ENCODE measurements around the gene OLFM1.

DNA sequence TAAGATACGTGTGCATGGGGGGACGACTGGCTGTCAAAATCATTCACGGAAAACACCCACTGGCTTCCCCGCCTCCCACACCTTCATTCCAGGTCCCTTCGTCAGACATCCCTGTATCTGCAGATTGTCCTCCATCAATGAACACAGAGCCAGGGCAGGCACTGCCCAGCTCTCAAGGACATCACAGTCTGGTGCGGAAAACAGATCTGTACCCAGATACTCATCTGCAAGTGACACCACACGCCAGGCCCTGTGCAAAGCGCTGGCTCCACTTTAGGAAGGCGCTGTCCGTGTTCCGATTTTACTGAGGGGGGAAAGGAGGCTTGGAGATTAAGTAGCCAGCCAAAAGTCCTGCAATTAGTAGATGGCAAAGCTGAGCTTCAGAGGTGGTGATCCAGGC is 72.3 kb downstream of the OLFM1 start:
- TF ChIP-seq, protein P1, sequence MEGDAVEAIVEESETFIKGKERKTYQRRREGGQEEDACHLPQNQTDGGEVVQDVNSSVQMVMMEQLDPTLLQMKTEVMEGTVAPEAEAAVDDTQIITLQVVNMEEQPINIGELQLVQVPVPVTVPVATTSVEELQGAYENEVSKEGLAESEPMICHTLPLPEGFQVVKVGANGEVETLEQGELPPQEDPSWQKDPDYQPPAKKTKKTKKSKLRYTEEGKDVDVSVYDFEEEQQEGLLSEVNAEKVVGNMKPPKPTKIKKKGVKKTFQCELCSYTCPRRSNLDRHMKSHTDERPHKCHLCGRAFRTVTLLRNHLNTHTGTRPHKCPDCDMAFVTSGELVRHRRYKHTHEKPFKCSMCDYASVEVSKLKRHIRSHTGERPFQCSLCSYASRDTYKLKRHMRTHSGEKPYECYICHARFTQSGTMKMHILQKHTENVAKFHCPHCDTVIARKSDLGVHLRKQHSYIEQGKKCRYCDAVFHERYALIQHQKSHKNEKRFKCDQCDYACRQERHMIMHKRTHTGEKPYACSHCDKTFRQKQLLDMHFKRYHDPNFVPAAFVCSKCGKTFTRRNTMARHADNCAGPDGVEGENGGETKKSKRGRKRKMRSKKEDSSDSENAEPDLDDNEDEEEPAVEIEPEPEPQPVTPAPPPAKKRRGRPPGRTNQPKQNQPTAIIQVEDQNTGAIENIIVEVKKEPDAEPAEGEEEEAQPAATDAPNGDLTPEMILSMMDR (IDR thresholded peaks at IDR 0.05; ENCODE audit: insufficient read depth, low read length), result no peak
- TF ChIP-seq SPI1 (IDR thresholded peaks at IDR 0.05; ENCODE audit: borderline replicate concordance, low read depth), result no peak
- TF ChIP-seq, protein P2, sequence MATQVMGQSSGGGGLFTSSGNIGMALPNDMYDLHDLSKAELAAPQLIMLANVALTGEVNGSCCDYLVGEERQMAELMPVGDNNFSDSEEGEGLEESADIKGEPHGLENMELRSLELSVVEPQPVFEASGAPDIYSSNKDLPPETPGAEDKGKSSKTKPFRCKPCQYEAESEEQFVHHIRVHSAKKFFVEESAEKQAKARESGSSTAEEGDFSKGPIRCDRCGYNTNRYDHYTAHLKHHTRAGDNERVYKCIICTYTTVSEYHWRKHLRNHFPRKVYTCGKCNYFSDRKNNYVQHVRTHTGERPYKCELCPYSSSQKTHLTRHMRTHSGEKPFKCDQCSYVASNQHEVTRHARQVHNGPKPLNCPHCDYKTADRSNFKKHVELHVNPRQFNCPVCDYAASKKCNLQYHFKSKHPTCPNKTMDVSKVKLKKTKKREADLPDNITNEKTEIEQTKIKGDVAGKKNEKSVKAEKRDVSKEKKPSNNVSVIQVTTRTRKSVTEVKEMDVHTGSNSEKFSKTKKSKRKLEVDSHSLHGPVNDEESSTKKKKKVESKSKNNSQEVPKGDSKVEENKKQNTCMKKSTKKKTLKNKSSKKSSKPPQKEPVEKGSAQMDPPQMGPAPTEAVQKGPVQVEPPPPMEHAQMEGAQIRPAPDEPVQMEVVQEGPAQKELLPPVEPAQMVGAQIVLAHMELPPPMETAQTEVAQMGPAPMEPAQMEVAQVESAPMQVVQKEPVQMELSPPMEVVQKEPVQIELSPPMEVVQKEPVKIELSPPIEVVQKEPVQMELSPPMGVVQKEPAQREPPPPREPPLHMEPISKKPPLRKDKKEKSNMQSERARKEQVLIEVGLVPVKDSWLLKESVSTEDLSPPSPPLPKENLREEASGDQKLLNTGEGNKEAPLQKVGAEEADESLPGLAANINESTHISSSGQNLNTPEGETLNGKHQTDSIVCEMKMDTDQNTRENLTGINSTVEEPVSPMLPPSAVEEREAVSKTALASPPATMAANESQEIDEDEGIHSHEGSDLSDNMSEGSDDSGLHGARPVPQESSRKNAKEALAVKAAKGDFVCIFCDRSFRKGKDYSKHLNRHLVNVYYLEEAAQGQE (IDR thresholded peaks at IDR 0.05; ENCODE audit: insufficient replicate concordance, low read depth), result no peak
- TF ChIP-seq POLR2AphosphoS5 (IDR thresholded peaks at IDR 0.05; ENCODE audit: low read depth), result no peak
- no peak for TF ChIP-seq GABPA (IDR thresholded peaks at IDR 0.05; ENCODE audit: low read depth)

All from HL-60 (cell line).